Choroid plexus epithelial cell (primary cell): ENCODE results near the gene PARD6G.

Experiments
- DNase-seq: peaks from one replicate; pipeline ENCODE4 v3.0.0-alpha.2; 2010; ENCODE audit warnings: low read depth
- H3K4me3 ChIP-seq: 2 replicates; pipeline ENCODE4 v1.5.1; 2011; ENCODE audit warnings: low read depth, mild to moderate bottlenecking, control low read depth, low read length, moderate library complexity
- TF ChIP-seq, protein P1 (sequence below): conservative IDR thresholded peaks from 2 replicates; pipeline ENCODE4 v1.5.1; 2011; ENCODE audit warnings: low read depth, mild to moderate bottlenecking, control low read depth, inconsistent platforms, low read length, moderate library complexity

The PARD6G gene

DNA sequence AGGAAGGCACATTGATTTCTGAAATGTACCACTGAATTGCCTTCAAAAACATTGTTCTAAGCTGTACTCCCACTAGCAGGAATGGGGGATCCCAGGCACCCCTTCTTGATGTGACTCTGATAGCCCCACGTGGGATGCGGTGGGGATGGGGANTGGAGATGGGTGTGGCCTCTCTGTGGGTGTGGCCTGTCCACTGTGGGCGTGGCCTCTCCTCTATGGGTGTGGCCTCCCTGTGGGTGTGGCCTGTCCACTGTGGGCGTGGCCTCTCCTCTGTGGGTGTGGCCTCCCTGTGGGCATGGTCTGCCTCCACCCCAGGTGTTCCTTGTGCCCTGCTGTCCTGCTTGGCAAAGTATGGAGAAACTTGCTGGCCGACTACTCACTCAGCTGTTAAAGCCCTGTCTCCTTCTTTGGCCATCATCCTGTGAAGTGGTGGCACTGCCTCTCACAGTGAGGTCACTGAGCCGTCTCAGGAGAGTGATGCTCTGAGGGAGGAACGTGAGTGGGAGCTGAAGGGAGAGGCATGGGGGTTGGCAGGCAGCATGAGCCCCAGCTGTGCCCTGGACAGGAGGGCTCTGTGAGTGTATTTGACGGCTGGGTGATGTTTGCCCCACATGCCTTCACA lies 6.7 kb upstream of the PARD6G start:
- no peak for DNase-seq
- no peak overlapping the region for H3K4me3 ChIP-seq
- TF ChIP-seq, protein P1, sequence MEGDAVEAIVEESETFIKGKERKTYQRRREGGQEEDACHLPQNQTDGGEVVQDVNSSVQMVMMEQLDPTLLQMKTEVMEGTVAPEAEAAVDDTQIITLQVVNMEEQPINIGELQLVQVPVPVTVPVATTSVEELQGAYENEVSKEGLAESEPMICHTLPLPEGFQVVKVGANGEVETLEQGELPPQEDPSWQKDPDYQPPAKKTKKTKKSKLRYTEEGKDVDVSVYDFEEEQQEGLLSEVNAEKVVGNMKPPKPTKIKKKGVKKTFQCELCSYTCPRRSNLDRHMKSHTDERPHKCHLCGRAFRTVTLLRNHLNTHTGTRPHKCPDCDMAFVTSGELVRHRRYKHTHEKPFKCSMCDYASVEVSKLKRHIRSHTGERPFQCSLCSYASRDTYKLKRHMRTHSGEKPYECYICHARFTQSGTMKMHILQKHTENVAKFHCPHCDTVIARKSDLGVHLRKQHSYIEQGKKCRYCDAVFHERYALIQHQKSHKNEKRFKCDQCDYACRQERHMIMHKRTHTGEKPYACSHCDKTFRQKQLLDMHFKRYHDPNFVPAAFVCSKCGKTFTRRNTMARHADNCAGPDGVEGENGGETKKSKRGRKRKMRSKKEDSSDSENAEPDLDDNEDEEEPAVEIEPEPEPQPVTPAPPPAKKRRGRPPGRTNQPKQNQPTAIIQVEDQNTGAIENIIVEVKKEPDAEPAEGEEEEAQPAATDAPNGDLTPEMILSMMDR = no peak

DNA sequence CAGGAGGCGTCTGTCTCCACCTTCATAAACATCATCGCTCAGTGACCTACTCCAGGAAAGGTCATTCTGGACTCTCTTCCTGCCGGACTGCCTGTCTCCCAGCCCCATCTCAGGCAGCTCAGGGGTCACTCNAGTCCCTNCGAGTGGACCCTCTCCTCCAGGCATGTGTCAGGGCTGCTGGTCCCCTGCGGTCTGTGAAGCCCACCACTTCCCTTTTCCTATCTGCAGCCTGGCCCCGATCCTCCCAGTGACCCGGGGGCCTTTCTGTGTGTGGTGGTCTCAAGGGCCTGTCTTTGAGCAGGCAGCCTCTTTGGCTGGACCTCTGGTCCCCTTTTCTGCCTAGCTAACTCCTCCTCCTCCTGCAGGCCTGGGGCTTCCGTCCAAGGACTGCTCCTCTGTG lies 5.9 kb upstream of the PARD6G start:
- DNase-seq = no peak
- TF ChIP-seq, protein P1 = no peak
- H3K4me3 ChIP-seq = no peak overlapping the region

DNA sequence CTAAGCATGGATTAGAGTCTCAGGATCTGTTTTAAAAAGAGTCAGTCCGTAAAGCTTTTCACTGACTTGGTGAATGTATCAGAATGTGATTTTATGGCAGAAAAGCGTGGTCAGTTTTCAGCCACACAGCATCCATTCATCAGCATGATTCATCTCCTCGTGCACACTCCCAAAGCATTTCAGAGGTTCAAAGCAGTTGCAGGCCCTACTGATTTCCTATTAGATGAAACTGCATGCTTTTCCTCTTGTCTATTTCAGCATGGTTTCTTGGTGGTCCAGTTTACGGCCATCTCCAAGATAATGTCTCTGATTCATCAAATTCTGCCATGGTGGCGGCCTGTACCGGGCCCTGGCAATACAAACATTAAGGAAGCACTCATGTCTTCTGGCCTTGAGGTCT lies 4.8 kb upstream of the PARD6G start:
- DNase-seq = peak; percentile 49

DNA sequence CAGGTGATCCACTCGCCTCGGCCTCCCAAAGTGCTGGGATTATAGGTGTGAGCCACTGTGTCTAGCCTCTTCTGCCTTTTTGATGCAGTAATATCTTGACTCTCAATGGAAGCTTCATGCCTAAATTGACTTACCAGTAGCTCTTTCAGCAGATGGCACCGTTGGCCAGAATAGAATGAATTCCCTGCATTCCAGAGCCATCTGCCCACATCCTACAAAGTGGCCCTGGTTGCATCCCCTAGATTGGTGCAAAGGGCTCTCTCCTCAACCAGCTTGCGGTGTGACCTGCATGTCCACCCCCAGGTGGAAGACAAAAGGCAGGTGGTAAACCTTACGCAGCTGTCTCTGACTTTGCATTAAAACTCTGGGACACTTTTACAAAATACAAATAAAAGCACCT lies 4.4 kb upstream of the PARD6G start:
- TF ChIP-seq, protein P1 = no peak
- H3K4me3 ChIP-seq = no peak overlapping the region
- no peak for DNase-seq

More for the DNA sequence above, 4.8 kb upstream of the PARD6G start:
- TF ChIP-seq, protein P1 = no peak
- no peak overlapping the region for H3K4me3 ChIP-seq

DNA sequence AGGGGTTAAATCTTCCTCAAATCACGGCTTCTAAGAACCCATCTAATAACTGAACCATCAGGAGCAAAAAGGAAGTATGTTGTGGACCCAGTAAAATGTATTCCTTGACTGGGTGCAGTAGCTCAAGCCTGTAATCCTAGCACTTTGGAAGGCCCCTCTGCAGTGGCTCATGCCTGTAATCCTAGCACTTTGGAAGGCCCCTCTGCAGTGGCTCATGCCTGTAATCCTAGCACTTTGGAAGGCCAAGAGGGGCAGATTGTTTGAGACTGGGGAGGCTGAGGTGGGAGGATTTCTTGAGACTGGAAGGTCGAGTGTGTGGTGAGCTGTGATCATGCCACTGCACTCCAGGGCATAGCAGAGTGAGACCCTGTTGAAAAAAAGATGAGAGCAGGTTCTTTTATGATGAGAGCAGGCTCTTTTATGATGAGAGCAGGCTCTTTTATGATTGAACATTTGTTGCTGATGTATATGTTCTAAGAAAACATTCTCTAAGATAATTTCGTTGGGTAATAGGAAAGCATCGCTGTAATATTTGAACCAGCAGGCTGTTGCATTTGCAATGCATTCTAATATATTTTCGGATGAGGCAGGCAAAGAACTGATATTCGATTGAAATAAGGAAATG lies 3.5 kb upstream of the PARD6G start:
- TF ChIP-seq, protein P1 = no peak
- no peak for DNase-seq
- H3K4me3 ChIP-seq = no peak overlapping the region

DNA sequence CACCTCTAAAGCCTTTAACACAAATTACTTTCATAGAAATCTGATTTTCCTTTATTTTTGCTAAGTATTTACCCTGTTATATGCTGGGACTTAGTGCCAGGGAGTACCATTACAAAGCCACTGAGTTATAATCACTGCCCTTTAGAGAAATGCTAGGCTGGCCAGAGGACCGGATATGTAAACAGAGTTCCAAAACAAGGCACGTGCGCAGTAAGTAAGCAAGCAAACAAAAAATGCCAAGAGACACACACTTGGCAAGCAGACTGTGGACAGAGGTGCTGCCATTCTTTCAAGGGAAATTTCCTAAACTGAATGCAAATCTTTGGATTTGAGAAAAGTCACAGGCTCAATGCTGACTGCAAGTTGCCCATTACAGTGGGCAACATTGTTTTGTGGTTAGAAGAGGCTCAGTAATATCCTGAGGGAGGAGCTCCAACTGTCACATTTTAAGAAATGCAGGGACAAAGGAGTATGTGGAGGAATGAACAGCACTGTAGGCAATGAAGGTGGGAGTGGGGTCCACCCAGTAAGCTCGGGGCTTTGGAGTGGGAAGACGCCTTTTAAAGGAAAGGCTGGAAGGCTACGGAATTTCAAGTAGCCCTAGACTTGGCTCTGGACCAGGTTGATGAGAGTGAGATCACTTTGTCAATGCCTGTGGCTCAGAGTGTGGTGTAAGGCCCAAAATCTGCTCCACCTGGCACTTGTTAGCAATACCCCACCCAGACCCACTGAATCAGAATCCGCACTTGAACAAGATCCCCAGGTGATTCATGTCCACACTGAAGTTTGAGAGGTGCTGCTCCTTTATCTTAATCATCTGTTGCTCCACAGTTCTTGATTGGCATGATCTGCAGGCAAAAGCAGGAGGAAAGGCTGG lies 2.1 kb upstream of the PARD6G start:
- TF ChIP-seq, protein P1 = no peak
- H3K4me3 ChIP-seq = no peak overlapping the region

More for the DNA sequence above, 2.1 kb upstream of the PARD6G start:
- no peak for DNase-seq
